K562 (cell line): ENCODE data around the gene ETV3L. TPM values are rescaled to one million over a fixed set of nuclear protein-coding genes. Genes with fewer than 3 reads are reported as not detected.
A peak's percentile ranks its signal among the peaks of the same experiment; 100 is the strongest.

Experiments used
- ADNP ChIP-seq: fragments of 200-800 bp; sonication (Bioruptor generic); IDR thresholded peaks from 2 replicates; pipeline ENCODE4 v1.6.1; 2016; ENCODE audit warnings: missing genetic modification characterization, missing compliant biosample characterization
- ARID3B ChIP-seq: fragments of 250-450 bp; sonication (Bioruptor Pico); IDR thresholded peaks from 2 replicates; pipeline ENCODE4 v1.4.0; 2020; ENCODE audit warnings: borderline replicate concordance
- CCAR2 ChIP-seq: fragments of 200-400 bp; formaldehyde crosslinking; IDR thresholded peaks from 2 replicates; pipeline ENCODE4 v1.6.1; 2017; ENCODE audit warnings: mild to moderate bottlenecking, low read depth, low read length
- ELF4 ChIP-seq: fragments of 450-650 bp; formaldehyde crosslinking; IDR thresholded peaks from 2 replicates; pipeline ENCODE4 v1.4.0; 2022; ENCODE audit warnings: missing genetic modification characterization
- MGA ChIP-seq: fragments of 450-650 bp; IDR thresholded peaks from 2 replicates; pipeline ENCODE4 v1.6.1; 2016; ENCODE audit warnings: mild to moderate bottlenecking, moderate library complexity
- POLR2AphosphoS2 ChIP-seq: IDR thresholded peaks from 2 replicates; pipeline ENCODE4 v1.6.1; 2012; ENCODE audit warnings: low read length, improper control_type of control experiment
- RBBP5 ChIP-seq: fragments of 200-600 bp; sonication (generic); IDR thresholded peaks from 2 replicates; pipeline ENCODE4 v1.6.1; 2012; ENCODE audit warnings: borderline replicate concordance, mild to moderate bottlenecking, low read length, control low read depth, inconsistent platforms; ENCODE audit not compliant: insufficient read depth, poor library complexity, severe bottlenecking
- RFX1 ChIP-seq: fragments of 450-650 bp; IDR thresholded peaks from 2 replicates; pipeline ENCODE4 v1.6.1; 2016; ENCODE audit warnings: mild to moderate bottlenecking, moderate library complexity
- THAP12 ChIP-seq: fragments of 250-450 bp; sonication (Bioruptor Pico); IDR thresholded peaks from 2 replicates; pipeline ENCODE4 v1.9.0; 2021; ENCODE audit warnings: mild to moderate bottlenecking, inconsistent platforms
- ZNF740 ChIP-seq, 3 experiments: fragments of 200-800 bp in 1 of 3; sonication (Bioruptor generic) in 1 of 3; sonication (generic) in 1 of 3; formaldehyde crosslinking in 1 of 3; IDR thresholded peaks; 2 replicates each; pipeline versions ENCODE4 v1.6.1 to v1.8.0; 2016 to 2022; ENCODE audit warnings: mild to moderate bottlenecking in 2 of 3, missing compliant biosample characterization in 2 of 3, missing genetic modification characterization in 2 of 3, missing genetic modification reagents in 1 of 3
- polyA plus RNA-seq, 8 experiments: library from polyadenylated mRNA; depleted of rRNA in 4 of 8; stranded (reverse) in 5 of 8; unstranded in 3 of 8; fragments of >200 nt; fragmentation: Nextera tagmentation in 2 of 8; fragmentation: Illumina TruSeq in 1 of 8; extraction: Ambion mirVana in 2 of 8; extraction: Trizol in 1 of 8; gene quantifications; 2 replicates each; pipeline versions ENCODE4 v1.2.1 to v1.2.3, GENCODE V29; 2011 to 2014; ENCODE audit warnings: inconsistent platforms in 1 of 8, missing spikeins in 1 of 8
- total RNA-seq, 7 experiments: library from RNA; depleted of rRNA in 6 of 7; stranded (reverse); fragments of >200 nt in 6 of 7; fragmentation: Illumina TruSeq in 2 of 7; extraction: Trizol in 2 of 7; gene quantifications; 2 replicates each; pipeline versions ENCODE4 v1.2.1 to v1.2.3, GENCODE V29; 2011 to 2021; ENCODE audit warnings: low replicate concordance in 1 of 7

ETV3L gene
- total and polyA plus RNA-seq, 9 of the 15 experiments (the other 6 are each of a cell fraction or from before 2014, with no cell fraction given) = not detected

GRCh38 chr1:157116737-157117103 lies 17.1 kb upstream of the ETV3L start (continued):
- no peak for TF ChIP-seq RBBP5
- no peak for TF ChIP-seq RFX1
- TF ChIP-seq POLR2AphosphoS2 = no peak
- no peak for TF ChIP-seq ELF4 (CRISPR knock-in tag)
- TF ChIP-seq CCAR2 = no peak
- no peak for TF ChIP-seq ARID3B (CRISPR knock-in tag)
- TF ChIP-seq ZNF740 (CRISPR knock-in tag; IDR thresholded peaks at IDR 0.05) = no peak
- no peak for TF ChIP-seq ZNF740 (tag; IDR thresholded peaks at IDR 0.05)
- TF ChIP-seq THAP12 (CRISPR knock-in tag) = no peak
- no peak for TF ChIP-seq MGA
- 0 out of 2 replicates have a peak, but pooled peaks have one; percentile 34 for TF ChIP-seq ADNP (tag)
